Measurements from ENCODE around the gene CTNNA3. TPM values are rescaled to one million over a fixed set of nuclear protein-coding genes. Genes with fewer than 3 reads are reported as not detected.

CTNNA3 gene
- total RNA-seq, 2 donors from 2014 or later: 3.2 to 7.2 TPM

- H3K27ac Mint-ChIP-seq: no peak overlapping the region
- no peaks in the 10 kb centered on the region for H3K27me3 Mint-ChIP-seq (ENCODE audit: insufficient read depth)
- H3K9me3 Mint-ChIP-seq: no peaks in the 10 kb centered on the region
- H3K4me3 ChIP-seq (ENCODE audit: low read length): no peak overlapping the region
- no peak overlapping the region for H3K4me3 Mint-ChIP-seq
- no peaks in the 10 kb centered on the region for H3K36me3 Mint-ChIP-seq (ENCODE audit: low read depth)
- H3K27me3 ChIP-seq (ENCODE audit: control insufficient read depth, insufficient read depth, low read length, poor library complexity, severe bottlenecking): no peaks in the 10 kb centered on the region
- no peaks in the 10 kb centered on the region for H3K4me1 ChIP-seq (ENCODE audit: control insufficient read depth, insufficient read depth, low read length)
- H3K27ac ChIP-seq (ENCODE audit: low read depth, low read length): no peak overlapping the region
- H3K9me3 ChIP-seq (ENCODE audit: control insufficient read depth, low read length): no peaks in the 10 kb centered on the region
- TF ChIP-seq, protein P1, sequence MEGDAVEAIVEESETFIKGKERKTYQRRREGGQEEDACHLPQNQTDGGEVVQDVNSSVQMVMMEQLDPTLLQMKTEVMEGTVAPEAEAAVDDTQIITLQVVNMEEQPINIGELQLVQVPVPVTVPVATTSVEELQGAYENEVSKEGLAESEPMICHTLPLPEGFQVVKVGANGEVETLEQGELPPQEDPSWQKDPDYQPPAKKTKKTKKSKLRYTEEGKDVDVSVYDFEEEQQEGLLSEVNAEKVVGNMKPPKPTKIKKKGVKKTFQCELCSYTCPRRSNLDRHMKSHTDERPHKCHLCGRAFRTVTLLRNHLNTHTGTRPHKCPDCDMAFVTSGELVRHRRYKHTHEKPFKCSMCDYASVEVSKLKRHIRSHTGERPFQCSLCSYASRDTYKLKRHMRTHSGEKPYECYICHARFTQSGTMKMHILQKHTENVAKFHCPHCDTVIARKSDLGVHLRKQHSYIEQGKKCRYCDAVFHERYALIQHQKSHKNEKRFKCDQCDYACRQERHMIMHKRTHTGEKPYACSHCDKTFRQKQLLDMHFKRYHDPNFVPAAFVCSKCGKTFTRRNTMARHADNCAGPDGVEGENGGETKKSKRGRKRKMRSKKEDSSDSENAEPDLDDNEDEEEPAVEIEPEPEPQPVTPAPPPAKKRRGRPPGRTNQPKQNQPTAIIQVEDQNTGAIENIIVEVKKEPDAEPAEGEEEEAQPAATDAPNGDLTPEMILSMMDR (conservative IDR thresholded peaks at IDR 0.05): no peak
- H3K9ac ChIP-seq (ENCODE audit: extremely low read depth, low read length, poor library complexity, severe bottlenecking): no peak overlapping the region
- no peaks in the 10 kb centered on the region for H3K36me3 ChIP-seq (ENCODE audit: control insufficient read depth, insufficient read depth, low read length)
- H3K4me1 Mint-ChIP-seq: no peaks in the 10 kb centered on the region
- 78% methylated on average over 1 of the region's 1 CpG; no CpG with 5 or more reads in 1 of the 2 experiments for WGBS, 2 experiments (ENCODE audit: insufficient coverage in 1 of 2, insufficient read length in 1 of 2)
- no peak for DNase-seq
Measured at GRCh38 chr10:66996996-66997395, 699.0 kb downstream of the CTNNA3 start.

GRCh38 chr10:66990143-66990830 lies 705.7 kb downstream of the CTNNA3 start:
- no peak overlapping the region for H3K9ac ChIP-seq (ENCODE audit: extremely low read depth, low read length, poor library complexity, severe bottlenecking)
- Mint-ChIP-seq H3K27me3 (ENCODE audit: insufficient read depth) (no peaks in the 10 kb centered on the region), H3K9me3 (no peaks in the 10 kb centered on the region), H3K4me1 (no peaks in the 10 kb centered on the region), H3K4me3 (no peak overlapping the region), H3K36me3 (ENCODE audit: low read depth) (no peaks in the 10 kb centered on the region), H3K27ac (no peak overlapping the region)
- H3K9me3 ChIP-seq (ENCODE audit: control insufficient read depth, low read length): no peaks in the 10 kb centered on the region
- H3K36me3 ChIP-seq (ENCODE audit: control insufficient read depth, insufficient read depth, low read length): no peaks in the 10 kb centered on the region
- H3K4me1 ChIP-seq (ENCODE audit: control insufficient read depth, insufficient read depth, low read length): no peaks in the 10 kb centered on the region
- no peak overlapping the region for H3K27ac ChIP-seq (ENCODE audit: low read depth, low read length)
- DNase-seq: no peak
- no peak overlapping the region for H3K4me3 ChIP-seq (ENCODE audit: low read length)
- WGBS, 2 experiments (ENCODE audit: insufficient coverage in 1 of 2, insufficient read length in 1 of 2): 89% methylated on average over 1 of the region's 1 CpG; no CpG with 5 or more reads in 1 of the 2 experiments
- no peaks in the 10 kb centered on the region for H3K27me3 ChIP-seq (ENCODE audit: control insufficient read depth, insufficient read depth, low read length, poor library complexity, severe bottlenecking)
- TF ChIP-seq, protein P1 (conservative IDR thresholded peaks at IDR 0.05): no peak

DNA sequence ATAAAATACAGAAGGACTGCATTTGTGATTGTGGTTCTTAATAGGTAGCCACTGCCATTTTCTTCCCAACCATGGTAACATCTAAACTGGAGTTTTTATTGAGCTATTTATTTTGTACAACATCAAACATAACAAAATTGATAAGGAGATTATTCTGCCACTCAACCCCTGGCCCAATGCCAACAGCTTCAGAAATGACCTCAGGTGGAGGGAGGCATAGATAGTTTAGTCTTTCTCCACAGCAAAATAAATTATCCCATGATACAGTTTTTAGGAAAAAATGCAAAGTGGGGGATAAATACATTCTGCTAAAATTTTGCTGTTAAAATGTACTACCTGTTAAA lies 712.5 kb downstream of the CTNNA3 start:
- no peak for DNase-seq
- no peak overlapping the region for H3K27ac Mint-ChIP-seq
- no peak overlapping the region for H3K27ac ChIP-seq (ENCODE audit: low read depth, low read length)

More for the DNA sequence above, 712.5 kb downstream of the CTNNA3 start:
- Mint-ChIP-seq H3K27me3 (ENCODE audit: insufficient read depth) (no peaks in the 10 kb centered on the region), H3K36me3 (ENCODE audit: low read depth) (no peaks in the 10 kb centered on the region), H3K9me3 (no peaks in the 10 kb centered on the region), H3K4me1 (no peaks in the 10 kb centered on the region), H3K4me3 (no peak overlapping the region)
- H3K4me3 ChIP-seq (ENCODE audit: low read length): no peak overlapping the region
- no peaks in the 10 kb centered on the region for H3K4me1 ChIP-seq (ENCODE audit: control insufficient read depth, insufficient read depth, low read length)
- H3K27me3 ChIP-seq (ENCODE audit: control insufficient read depth, insufficient read depth, low read length, poor library complexity, severe bottlenecking): no peaks in the 10 kb centered on the region
- TF ChIP-seq, protein P1 (conservative IDR thresholded peaks at IDR 0.05): no peak
- H3K9ac ChIP-seq (ENCODE audit: extremely low read depth, low read length, poor library complexity, severe bottlenecking): no peak overlapping the region
- no peaks in the 10 kb centered on the region for H3K36me3 ChIP-seq (ENCODE audit: control insufficient read depth, insufficient read depth, low read length)
- no peaks in the 10 kb centered on the region for H3K9me3 ChIP-seq (ENCODE audit: control insufficient read depth, low read length)
